Neural progenitor cell (in vitro differentiated cells): Measurements from ENCODE around the gene GPD1L.

Experiments
- EZH2 ChIP-seq: fragments of 200-600 bp; sonication (generic); IDR thresholded peaks from 2 replicates; pipeline ENCODE4 v1.6.1; 2017; ENCODE audit warnings: antibody characterized with exemption, mild to moderate bottlenecking, moderate library complexity
- EZH2phosphoT487 ChIP-seq: fragments of 200-600 bp; sonication (generic); IDR thresholded peaks from 2 replicates; pipeline ENCODE4 v1.6.1; 2017; ENCODE audit warnings: antibody characterized with exemption
- TF ChIP-seq, protein P1 (sequence below): fragments of 200-600 bp; sonication (generic); IDR thresholded peaks from 2 replicates; pipeline ENCODE4 v1.5.1; 2017; ENCODE audit warnings: antibody characterized with exemption, mild to moderate bottlenecking

- TF ChIP-seq, protein P1, sequence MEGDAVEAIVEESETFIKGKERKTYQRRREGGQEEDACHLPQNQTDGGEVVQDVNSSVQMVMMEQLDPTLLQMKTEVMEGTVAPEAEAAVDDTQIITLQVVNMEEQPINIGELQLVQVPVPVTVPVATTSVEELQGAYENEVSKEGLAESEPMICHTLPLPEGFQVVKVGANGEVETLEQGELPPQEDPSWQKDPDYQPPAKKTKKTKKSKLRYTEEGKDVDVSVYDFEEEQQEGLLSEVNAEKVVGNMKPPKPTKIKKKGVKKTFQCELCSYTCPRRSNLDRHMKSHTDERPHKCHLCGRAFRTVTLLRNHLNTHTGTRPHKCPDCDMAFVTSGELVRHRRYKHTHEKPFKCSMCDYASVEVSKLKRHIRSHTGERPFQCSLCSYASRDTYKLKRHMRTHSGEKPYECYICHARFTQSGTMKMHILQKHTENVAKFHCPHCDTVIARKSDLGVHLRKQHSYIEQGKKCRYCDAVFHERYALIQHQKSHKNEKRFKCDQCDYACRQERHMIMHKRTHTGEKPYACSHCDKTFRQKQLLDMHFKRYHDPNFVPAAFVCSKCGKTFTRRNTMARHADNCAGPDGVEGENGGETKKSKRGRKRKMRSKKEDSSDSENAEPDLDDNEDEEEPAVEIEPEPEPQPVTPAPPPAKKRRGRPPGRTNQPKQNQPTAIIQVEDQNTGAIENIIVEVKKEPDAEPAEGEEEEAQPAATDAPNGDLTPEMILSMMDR, result no peak
- TF ChIP-seq EZH2 (no peak), EZH2phosphoT487 (no peak)
These were observed 80.5 kb downstream of the GPD1L start for GRCh38 chr3:32186876-32187275.
